GM12801 (cell line): Measurements from ENCODE around the gene PKNOX2.

ENCODE experiments used
- CTCF ChIP-seq: IDR thresholded peaks from one replicate; pipeline ENCODE4 v1.5.1; 2011; ENCODE audit warnings: control low read depth; ENCODE audit not compliant: insufficient read length; ENCODE audit errors: extremely low read depth

Gene PKNOX2

GRCh38 chr11:125180413-125181305 lies 16.1 kb downstream of the PKNOX2 start:
- no peak for TF ChIP-seq CTCF

GRCh38 chr11:125182573-125182972 lies 18.0 kb downstream of the PKNOX2 start:
- no peak for TF ChIP-seq CTCF

GRCh38 chr11:125183641-125184040 lies 19.1 kb downstream of the PKNOX2 start:
- no peak for TF ChIP-seq CTCF

GRCh38 chr11:125188021-125188420 lies 23.5 kb downstream of the PKNOX2 start:
- no peak for TF ChIP-seq CTCF

GRCh38 chr11:125190566-125190965 lies 26.0 kb downstream of the PKNOX2 start:
- TF ChIP-seq CTCF, result no peak

GRCh38 chr11:125192183-125192582 lies 27.6 kb downstream of the PKNOX2 start:
- TF ChIP-seq CTCF, result no peak

GRCh38 chr11:125192717-125193415 lies 28.3 kb downstream of the PKNOX2 start:
- TF ChIP-seq CTCF, result no peak
